Heart left ventricle (tissue), 16 donors: ENCODE results near the gene GAPDH. TPM values are rescaled to one million over a fixed set of nuclear protein-coding genes. Genes with fewer than 3 reads are reported as not detected.

Experiments used
- ATAC-seq, 4 donors: fragments of 200-7000 bp; cut with Tn5 transposase; one replicate each; pipeline ENCODE4 v1.9.1; 2020 to 2022; ENCODE audit warnings: moderate library complexity in 4 of 4, mild to moderate bottlenecking in 3 of 4, moderate number of reproducible peaks in 1 of 4
- DNase-seq, 5 donors: peaks; one replicate each; pipeline ENCODE4 v3.0.0-alpha.2; 2020
- H3K27ac ChIP-seq, 12 donors: fragments of 200-600 bp; sonication (generic) in 4 of 12; one replicate each; pipeline versions ENCODE4 v1.5.0 to v1.8.0; 2016 to 2022; ENCODE audit warnings: mild to moderate bottlenecking in 2 of 12
- H3K27me3 ChIP-seq, 9 donors: fragments of 200-600 bp; sonication (generic) in 2 of 9; one replicate each; pipeline versions ENCODE4 v1.5.1 to v1.8.0; 2016 to 2022; ENCODE audit warnings: mild to moderate bottlenecking in 3 of 9
- H3K36me3 ChIP-seq, 9 donors: fragments of 200-600 bp; sonication (generic) in 2 of 9; one replicate each; pipeline versions ENCODE4 v1.5.0 to v1.8.0; 2018 to 2022; ENCODE audit warnings: mild to moderate bottlenecking in 2 of 9
- H3K4me1 ChIP-seq, 12 donors: fragments of 200-600 bp; sonication (generic) in 4 of 12; one replicate each; pipeline versions ENCODE4 v1.5.0 to v1.8.0; 2016 to 2022; ENCODE audit warnings: mild to moderate bottlenecking in 3 of 12
- H3K4me3 ChIP-seq, 12 donors: fragments of 200-600 bp; sonication (generic) in 4 of 12; one replicate each; pipeline versions ENCODE4 v1.5.0 to v1.8.0; 2017 to 2022; ENCODE audit warnings: mild to moderate bottlenecking in 9 of 12, moderate library complexity in 4 of 12
- H3K9me3 ChIP-seq, 12 donors: fragments of 200-600 bp; sonication (generic) in 4 of 12; one replicate each; pipeline versions ENCODE4 v1.5.0 to v1.8.0; 2016 to 2022; ENCODE audit warnings: mild to moderate bottlenecking in 1 of 12
- POLR2A ChIP-seq, 2 donors: fragments of 450-650 bp; IDR thresholded peaks; one replicate each; pipeline ENCODE4 v1.6.1; 2017; ENCODE audit warnings: antibody characterized with exemption in 2 of 2, mild to moderate bottlenecking in 2 of 2, moderate library complexity in 2 of 2
- WGBS, 4 donors: extraction: QIAGEN DNeasy Blood & Tissue Kit in 2 of 4; methylation state at CpG; one replicate each; pipeline versions ENCODE4 v1.1.5 to v1.1.7; 2013 to 2018; 5-methylcytosine and 5-hydroxymethylcytosine counted together
- intact Hi-C, 10 donors: fragments of 100-400 bp; cut with DNase I; formaldehyde crosslinking; loops; one replicate each; pipeline versions ENCODE4 v1.11.1 to v1.14.2; 2022
- polyA plus RNA-seq, 2 donors: library from polyadenylated mRNA; stranded (reverse); fragments of 200-250 nt; gene quantifications; one replicate each; pipeline ENCODE4 v1.2.3, GENCODE V29; 2013
- total RNA-seq, 9 donors: library from RNA; depleted of rRNA in 2 of 9; stranded (reverse); fragments of >200 nt in 2 of 9; fragmentation: NEBNext Ultra II Directional in 3 of 9; extraction: Animal tissue kit (Norgen Biotek cat#: 25700) in 3 of 9; gene quantifications; one replicate each; pipeline versions ENCODE4 v1.1.0 to v1.2.4, GENCODE V29; 2016 to 2023
- TF ChIP-seq, protein P1 (sequence below), 12 donors: fragments of 200-600 bp; sonication (generic) in 4 of 12; IDR thresholded peaks; one replicate each; pipeline versions ENCODE4 v1.5.0 to v1.8.0; 2018 to 2022; ENCODE audit warnings: antibody characterized with exemption in 12 of 12, mild to moderate bottlenecking in 5 of 12
- donor health status: ischemic (EF 13 %, LVEDD 7.1; RV severe dilation, severe dysfunction).
- donor health status: healthy with polysubstance abuse.
- donor health status: DM: no; HTN: yes; CAD: no.
- donor health status: DM: no; HTN: no; CAD: no.
- donor health status: ischemic (EF 25% LVEDD 6.9; RV normal size, moderate dysfunction).
- donor health status: ischemic (EF 25% LVEDD 5.7; RV mildly dilated, moderate dysfunction).
- donor health status: healthy.
- donor health status: DM: yes; HTN: yes; CAD: no.
- donor health status: ischemic (EF 35%, LVEDD 5.7; RV mildly dilated, moderate dysfunction).
- donor health status: nonischemic (EF 11% LVEDD 7.7; RV severe dilation, severe dysfunction).
- donor health status: DM: yes; HTN: yes; CAD: no.
- donor health status: PGD.
- donor health status: ischemic (EF 29% LVEDD 5.4; RV normal size, mild dysfunction).
- donor health status: nonischemic (EF 23%, LVEDD 6.1; RV moderate dilation, normal function).

Gene GAPDH
- total and polyA plus RNA-seq, 11 donors = 3,379 to 7,430 (median 4,887) TPM

- Histone ChIP-seq H3K4me3 (no peak overlapping the region), H3K4me1 (peaks cover 0 to 23% (median 17%) of the 10 kb centered on the region in 12 donors), H3K36me3 (peaks cover 0 to 82% (median 77%) of the 10 kb centered on the region in 9 donors), H3K27me3 (no peaks in the 10 kb centered on the region), H3K9me3 (no peaks in the 10 kb centered on the region), H3K27ac (no peak overlapping the region)
- no peak for ATAC-seq
- TF ChIP-seq POLR2A (IDR thresholded peaks at IDR 0.05) = no peak
- TF ChIP-seq, protein P1, sequence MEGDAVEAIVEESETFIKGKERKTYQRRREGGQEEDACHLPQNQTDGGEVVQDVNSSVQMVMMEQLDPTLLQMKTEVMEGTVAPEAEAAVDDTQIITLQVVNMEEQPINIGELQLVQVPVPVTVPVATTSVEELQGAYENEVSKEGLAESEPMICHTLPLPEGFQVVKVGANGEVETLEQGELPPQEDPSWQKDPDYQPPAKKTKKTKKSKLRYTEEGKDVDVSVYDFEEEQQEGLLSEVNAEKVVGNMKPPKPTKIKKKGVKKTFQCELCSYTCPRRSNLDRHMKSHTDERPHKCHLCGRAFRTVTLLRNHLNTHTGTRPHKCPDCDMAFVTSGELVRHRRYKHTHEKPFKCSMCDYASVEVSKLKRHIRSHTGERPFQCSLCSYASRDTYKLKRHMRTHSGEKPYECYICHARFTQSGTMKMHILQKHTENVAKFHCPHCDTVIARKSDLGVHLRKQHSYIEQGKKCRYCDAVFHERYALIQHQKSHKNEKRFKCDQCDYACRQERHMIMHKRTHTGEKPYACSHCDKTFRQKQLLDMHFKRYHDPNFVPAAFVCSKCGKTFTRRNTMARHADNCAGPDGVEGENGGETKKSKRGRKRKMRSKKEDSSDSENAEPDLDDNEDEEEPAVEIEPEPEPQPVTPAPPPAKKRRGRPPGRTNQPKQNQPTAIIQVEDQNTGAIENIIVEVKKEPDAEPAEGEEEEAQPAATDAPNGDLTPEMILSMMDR (IDR thresholded peaks at IDR 0.05) = no peak
- intact Hi-C loops = loop anchor here in 1 of 10 donors (5.0 kb wide), 1 partner anchor 186 kb away; the partner anchor contains the start of gene TNFRSF1A
- WGBS, 4 donors = 79 to 88% (median 85%) methylated on average over 16 to 17 of the region's 17 CpGs
- DNase-seq = no peak
These were observed 5.6 kb upstream of the GAPDH start for GRCh38 chr12:6528539-6529235.

DNA sequence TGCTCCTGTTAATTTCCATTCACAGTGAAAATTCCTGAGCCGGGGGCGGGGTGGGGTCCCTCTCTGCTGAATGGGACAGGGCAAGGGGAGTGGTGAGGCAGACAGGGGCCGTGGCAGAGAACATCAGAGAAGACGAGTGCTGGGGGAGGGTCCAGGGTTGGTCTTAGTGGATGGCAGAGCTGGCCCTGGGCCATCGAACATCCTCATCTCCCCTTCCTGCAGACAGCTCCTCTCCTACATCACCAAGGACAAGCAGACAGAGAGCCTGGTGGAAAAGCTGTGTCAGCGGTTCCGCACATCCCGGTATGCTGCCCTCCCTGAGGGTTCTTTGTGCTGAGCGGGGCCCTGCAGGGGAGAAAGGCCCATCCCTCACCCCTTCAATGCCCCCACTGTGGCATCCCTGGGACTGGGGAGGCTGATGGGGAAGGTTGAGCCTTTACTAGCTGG is 5.0 kb upstream of the GAPDH start:
- WGBS, 4 donors = 76 to 88% (median 79%) methylated on average over 8 to 9 of the region's 9 CpGs
- Histone ChIP-seq H3K9me3 (no peaks in the 10 kb centered on the region), H3K27me3 (no peaks in the 10 kb centered on the region), H3K36me3 (peaks cover 0 to 76% (median 71%) of the 10 kb centered on the region in 9 donors), H3K4me1 (peaks cover 0 to 27% (median 17%) of the 10 kb centered on the region in 12 donors), H3K27ac (no peak overlapping the region), H3K4me3 (no peak overlapping the region)
- DNase-seq (no peak), ATAC-seq (no peak)
- intact Hi-C loops = loop anchor here in 1 of 10 donors (5.0 kb wide), 1 partner anchor 187 kb away; the partner anchor contains the start of gene TNFRSF1A
- TF ChIP-seq, protein P1 (IDR thresholded peaks at IDR 0.05) = no peak
- no peak for TF ChIP-seq POLR2A (IDR thresholded peaks at IDR 0.05)

- WGBS, 4 donors = 95 to 96% (median 96%) methylated on average over 18 of the region's 18 CpGs
These were observed 3.6 kb upstream of the GAPDH start for GRCh38 chr12:6530576-6531260.

More at GRCh38 chr12:6530576-6531260, 3.6 kb upstream of the GAPDH start:
- DNase-seq = no peak
- H3K9me3 ChIP-seq = no peaks in the 10 kb centered on the region
- H3K4me1 ChIP-seq = peaks cover 0 to 30% (median 20%) of the 10 kb centered on the region in 12 donors
- no peaks in the 10 kb centered on the region for H3K27me3 ChIP-seq
- intact Hi-C loops = loop anchor here in 8 of 10 donors (5.0 to 10.0 kb wide), 4 partner anchors 38 to 196 kb away; partner anchors contain the start of genes MRPL51 (in 5 of the 8) and NCAPD2 (in 5 of the 8)
- TF ChIP-seq, protein P1 (IDR thresholded peaks at IDR 0.05) = no peak
- TF ChIP-seq POLR2A (IDR thresholded peaks at IDR 0.05) = no peak
- no peak for ATAC-seq
- no peak overlapping the region for H3K4me3 ChIP-seq
- H3K27ac ChIP-seq = peak overlapping the region in 2 of 12 donors; percentile 90 to 97
- H3K36me3 ChIP-seq = peaks cover 0 to 64% (median 57%) of the 10 kb centered on the region in 9 donors
